Mesenteric fat pad (tissue), 1 donor: ENCODE measurements around the gene ZIK1. TPM values are rescaled to one million over a fixed set of nuclear protein-coding genes. Genes with fewer than 3 reads are reported as not detected.

Experiments
- DNase-seq: peaks from one replicate; pipeline ENCODE4 v3.0.0-alpha.2; 2020; ENCODE audit warnings: low spot score
- long read RNA-seq: library from polyadenylated mRNA; unstranded; transcript quantifications from one replicate; pipeline ENCODE4 v2.0.0, GENCODE V29; 2020
- total RNA-seq: library from RNA; stranded (reverse); fragmentation: NEBNext Ultra II Directional; extraction: Animal tissue kit (Norgen Biotek cat#: 25700); gene quantifications from one replicate; pipeline ENCODE4 v1.2.1, GENCODE V29; 2021
- donor health status: DM: yes; HTN: yes; CAD: no.

ZIK1 gene
- total RNA-seq = 2.4 TPM
- long read RNA-seq, full-length matches to known transcripts = 1 of 2 reads
- long read RNA-seq, partial matches to known transcripts = 0 of 2 reads
- long read RNA-seq, other reads (novel, unspliced or antisense) = 1 of 2 reads

DNA sequence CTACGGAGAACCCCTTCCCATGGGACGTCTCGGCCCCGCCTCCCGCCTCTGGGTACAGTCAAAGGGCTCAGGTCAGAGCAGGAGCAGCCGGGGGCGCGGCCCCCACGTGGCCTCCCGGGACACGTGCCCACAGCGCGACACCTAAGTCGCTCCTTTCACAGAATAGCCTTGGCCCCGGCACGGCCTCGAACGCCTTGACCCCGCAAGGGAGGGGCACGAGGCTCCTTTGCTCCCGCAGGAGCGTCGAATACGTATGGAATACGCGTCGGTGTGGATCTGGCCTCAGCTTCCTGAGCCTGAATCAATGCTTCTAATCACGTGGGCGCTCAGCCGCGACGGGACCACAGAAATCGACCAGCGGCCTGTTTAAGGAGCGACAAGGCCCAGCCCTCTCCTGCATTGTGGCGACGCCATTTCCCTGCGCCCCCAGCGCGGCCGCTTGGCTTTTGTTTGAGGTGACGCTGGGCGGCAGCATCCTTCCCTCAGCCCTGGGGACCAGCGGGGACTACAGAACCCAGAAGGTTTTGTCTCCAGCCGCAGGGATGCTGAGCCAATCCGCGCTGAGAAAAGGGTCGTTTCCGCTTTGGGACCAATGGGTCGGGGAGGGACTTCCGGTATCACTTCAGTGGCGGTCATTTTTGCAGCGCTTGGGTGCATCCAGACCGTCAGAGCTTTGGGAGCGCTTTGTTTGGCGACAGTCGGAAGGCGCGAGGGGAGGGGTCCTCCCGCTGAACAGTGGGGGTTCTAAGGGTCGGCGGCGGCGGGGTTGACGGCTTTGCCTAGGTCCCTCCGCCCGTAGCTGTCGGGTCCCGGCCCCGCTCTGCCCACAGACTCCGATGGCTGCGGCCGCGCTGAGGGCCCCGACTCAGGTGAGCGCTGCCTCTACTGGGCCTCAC is at the start of gene ZIK1:
Gene ZIK1, plus strand, starts transcription at position 625 of the 896 bp plus-strand sequence. Its CDS starts 212 bp downstream, at position 837.
- DNase-seq = peak; percentile 91

- DNase-seq = no peak
Measured at GRCh38 chr19:57537953-57538547, 45.9 kb upstream of the ZIK1 start.

DNA sequence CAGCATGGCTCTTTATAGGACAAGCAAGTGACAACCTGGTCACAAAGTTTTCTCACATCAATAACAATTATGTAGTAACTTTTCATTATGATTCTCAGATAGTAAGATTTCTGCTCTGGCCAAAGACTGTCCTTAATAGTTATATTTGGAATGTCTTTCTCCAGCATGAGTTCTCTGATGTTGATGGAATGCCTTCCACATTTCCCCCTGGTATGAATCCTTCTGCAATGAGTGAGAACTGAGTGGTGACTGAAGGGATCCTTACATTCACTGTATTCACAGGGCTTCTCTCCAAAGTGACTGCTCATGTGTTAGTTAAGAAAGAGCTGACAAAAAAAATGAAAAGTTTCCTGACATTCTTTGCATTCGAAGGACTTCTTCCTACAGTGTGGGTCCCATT is 37.4 kb upstream of the ZIK1 start:
- no peak for DNase-seq

GRCh38 chr19:57552432-57552831 is 31.5 kb upstream of the ZIK1 start:
- DNase-seq = no peak

DNA sequence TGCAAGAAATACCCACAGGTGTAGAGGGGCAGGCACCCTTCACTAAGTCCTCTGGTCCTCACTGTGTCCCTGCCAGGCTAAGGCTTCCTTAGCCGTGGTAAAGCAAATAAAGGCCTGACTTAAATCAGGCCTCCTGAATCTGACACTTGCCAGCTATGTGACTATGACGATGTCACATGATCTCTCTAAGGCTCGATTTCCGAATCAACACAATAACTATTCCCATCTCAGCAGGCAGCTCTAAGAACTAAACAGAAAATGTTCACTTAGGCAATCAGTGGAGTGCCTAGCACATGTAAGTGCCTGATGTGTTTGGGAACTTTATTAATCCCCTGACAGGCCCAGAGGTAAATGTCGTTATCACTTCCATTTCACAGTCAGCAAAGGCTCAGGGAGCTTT is 26.3 kb upstream of the ZIK1 start:
- DNase-seq = no peak

DNA sequence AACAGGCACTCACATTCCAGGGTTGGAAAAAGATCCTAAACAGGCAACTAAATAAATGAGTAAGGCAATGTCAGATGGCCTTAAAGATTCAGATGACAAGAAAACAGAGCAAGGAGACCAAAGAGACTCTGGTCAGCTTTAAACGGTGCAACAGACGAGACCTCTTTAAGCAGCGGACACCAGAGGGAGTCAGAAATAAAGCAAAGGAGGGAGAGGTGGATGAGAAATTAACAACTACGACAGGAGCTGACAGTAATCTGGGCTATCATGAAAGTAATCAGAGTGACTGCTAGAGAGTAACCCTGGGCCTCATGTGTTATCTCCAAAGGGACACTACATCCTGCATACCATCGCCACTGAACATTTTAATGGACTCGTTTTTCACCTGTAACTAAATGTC is 25.4 kb upstream of the ZIK1 start:
- DNase-seq = no peak

DNA sequence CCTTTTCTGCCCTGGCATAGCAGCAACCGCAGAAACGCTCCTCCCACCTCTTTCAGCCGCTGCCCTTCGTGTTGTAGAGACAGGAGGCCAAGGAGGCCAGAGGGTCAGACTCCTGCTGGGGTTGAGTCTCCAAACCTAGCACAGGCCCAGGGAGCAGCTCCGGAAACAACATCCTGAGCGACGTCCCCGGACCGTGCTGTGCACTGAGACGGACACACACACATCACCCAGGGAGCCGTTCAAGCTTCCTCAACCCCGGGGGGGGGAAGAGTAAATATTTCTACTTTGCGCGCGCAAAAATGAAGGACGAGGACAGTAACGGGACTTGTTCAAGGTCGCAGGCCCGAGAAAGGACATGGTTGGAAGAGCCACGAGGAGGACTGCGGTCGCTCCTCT is 24.9 kb upstream of the ZIK1 start:
- DNase-seq = no peak

GRCh38 chr19:57559404-57560025 is 24.4 kb upstream of the ZIK1 start, which contains the start of gene ZNF550:
Gene ZNF550, minus strand, starts transcription at chr19:57559863. Its CDS starts 181 bp downstream, at chr19:57559682.
- DNase-seq = peak; percentile 96

DNA sequence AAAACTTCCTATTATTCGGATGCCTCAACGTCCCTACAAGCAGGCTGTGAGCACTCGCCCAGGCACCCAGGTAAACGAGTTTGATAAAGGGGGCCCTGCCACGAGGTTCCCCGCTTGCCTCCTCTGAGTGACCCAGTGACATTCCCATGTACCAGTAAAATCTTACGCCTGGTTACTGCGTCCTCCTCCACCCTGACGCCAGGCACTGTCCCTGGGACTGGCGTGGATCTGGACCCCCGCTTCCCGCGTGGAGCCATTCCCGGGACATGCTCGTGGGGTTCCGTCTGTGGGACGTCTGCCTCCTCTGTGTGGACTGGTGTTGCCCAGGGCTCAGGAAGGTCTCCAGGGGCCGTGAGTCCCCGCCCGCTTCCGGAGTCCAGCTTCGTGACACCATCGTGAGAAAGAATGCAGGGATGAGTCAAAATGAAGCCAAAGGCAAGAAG is 23.9 kb upstream of the ZIK1 start:
- no peak for DNase-seq

DNA sequence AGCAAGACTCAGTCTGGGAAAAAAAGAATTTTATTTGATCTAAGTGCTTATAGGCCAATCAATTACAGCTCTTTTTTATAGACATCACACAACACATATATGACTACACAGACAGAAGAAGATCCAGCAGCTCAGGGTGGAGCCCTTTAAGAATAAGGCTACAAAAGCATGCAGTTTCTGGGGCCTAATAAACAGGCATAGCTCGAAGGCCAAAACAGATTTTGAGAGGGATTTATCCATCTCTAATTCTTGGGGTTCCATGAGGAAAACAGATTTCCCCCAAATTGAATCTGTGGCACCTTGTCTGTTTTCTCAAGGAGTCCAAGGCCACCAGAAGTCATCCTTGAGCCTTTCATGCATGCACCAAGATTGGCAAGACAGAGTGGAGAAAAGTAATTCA is 20.4 kb upstream of the ZIK1 start:
- no peak for DNase-seq

DNA sequence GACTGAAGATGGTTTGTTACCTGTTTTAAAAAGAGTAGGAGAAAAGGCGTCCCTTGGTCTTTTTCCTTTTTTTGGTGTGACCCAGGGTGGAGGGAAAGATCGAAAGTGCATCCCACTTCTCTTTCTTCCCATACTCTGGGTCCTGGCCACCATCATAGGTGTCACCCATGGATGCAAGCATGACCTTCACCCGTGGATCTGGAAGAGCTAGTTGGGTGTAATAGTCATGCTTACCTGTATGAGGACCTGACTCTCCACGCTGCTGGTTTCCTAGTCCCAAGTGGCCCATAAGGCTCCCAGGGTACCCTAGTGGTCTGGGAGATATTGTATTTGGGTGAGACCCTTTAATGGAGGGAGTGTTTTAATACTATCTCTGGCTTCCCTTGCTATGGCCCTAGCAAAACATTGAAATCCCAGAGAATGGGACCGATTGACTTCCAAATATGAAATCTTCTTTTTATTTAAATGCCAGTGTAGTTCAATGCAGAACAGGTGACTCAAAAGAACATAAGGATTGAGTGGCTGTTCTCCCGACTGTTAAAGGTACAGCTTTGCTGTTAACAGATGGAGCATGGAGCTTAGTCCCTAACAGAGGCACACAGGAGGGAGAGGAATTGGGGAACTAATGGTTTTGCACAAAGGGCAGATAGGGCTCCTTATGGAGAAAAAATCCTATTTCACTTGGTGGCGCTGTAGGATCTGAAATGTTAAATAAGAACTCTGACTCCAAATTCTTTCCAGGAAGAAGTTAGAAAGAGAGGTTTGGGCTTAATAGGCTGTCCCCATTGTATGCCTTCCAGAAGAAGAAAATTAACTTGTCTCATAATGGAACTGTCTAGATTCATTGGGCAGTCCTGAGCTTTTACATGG is 17.3 kb upstream of the ZIK1 start:
- DNase-seq = no peak

DNA sequence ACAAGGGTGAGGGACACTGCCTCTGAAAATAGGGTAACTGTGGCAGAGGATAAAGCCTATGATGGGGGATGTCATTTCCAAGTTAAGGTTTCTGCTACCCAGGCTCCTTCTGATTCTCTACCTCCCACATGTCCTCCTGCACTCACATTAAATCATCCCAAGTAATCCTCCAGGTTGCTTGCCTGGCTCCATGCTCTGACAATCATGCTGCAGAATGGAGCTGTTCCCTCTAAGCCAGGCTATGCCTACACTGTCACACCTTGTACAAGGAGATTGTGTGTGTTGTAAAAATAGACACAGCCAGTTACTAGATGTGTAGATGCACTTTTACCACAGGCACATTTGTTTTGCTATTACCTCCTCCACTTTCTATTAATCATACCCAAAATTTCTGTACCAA is 13.2 kb upstream of the ZIK1 start:
- no peak for DNase-seq

- DNase-seq = no peak
Measured at GRCh38 chr19:57572415-57572947, 11.5 kb upstream of the ZIK1 start.

DNA sequence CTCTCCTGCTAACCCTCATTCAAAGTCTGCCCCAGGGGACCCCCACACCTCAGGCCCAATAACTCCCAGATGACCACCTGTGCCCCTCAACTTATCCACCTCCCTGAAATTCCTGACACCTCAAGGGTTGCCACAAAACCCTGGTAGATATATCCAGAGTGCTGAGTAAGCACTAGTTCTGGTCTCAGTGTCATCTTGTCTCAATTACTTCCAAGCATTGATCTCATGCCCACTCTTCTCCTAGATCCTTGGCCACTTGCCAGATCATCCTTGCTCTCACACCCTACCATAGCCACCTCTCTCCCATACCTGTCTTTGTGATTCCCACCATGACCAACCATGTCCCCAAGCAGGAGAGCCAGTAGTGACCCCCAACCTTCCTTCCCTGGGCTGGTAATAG is 7.3 kb upstream of the ZIK1 start:
- DNase-seq = no peak

GRCh38 chr19:57578487-57579205 is 5.3 kb upstream of the ZIK1 start, which contains the start of gene ZNF416:
Gene ZNF416, minus strand, starts transcription at chr19:57578911. Its CDS starts 207 bp downstream, at chr19:57578704.
- DNase-seq = peak; percentile 98

DNA sequence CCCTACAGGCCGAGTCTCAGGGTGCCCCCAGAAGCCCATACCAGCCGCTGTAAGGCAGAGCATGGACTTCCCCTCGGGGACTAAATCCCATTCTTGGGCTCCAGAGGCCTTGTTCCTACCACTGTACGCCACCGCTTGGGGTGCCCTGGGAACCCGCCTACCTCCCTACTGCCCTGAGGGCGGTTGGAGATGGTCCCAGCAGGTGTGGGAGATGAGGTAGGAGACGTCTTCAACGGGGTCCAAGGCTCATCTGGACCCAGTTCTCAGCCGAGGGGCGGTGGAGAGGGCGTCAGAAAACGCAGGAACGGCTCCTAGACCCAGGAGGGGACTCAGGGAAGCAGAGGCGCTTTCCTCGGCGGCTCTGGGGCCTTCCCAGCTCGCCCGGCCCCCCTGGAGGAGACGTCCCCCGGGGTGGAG is 833 bp upstream of the ZIK1 start:
- no peak for DNase-seq

DNA sequence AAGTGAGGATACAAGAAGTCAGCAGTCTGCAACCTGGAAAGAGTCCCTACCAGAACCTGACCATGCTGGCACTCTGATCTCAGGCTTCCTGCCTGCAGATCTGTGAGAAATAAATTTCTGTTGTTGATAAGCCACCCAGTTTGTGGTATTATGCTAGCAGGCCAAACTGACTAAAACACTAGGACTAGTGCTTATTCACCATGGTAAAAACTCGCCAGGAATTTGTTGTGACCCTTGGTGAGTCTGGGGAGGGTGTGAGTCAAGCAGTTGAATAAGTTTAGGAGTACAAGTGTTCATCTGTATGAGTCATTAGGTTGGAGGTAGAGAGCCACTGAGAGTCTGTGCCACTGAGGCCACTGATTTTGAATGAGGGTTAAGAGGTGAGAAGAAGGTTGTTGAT is 3.6 kb downstream of the ZIK1 start:
- DNase-seq = no peak

DNA sequence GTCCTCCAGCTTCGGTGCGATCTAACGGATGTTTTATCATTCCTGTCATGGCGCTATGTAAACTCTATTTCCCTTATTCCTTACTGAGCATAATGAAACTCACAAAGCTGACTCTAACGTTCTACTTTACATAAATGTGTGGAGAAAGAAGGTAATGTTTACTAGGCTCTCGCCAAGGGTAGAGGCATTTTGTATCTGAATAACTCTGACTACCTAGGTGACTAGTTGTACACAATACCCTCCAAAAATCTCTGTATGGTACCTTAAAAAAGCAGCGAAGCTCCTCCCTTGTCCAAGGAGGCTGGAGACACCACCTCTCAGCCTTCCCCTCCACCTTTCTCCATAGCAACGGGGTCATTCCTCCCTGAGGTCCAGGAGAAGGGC is 15.4 kb downstream of the ZIK1 start:
- DNase-seq = no peak

DNA sequence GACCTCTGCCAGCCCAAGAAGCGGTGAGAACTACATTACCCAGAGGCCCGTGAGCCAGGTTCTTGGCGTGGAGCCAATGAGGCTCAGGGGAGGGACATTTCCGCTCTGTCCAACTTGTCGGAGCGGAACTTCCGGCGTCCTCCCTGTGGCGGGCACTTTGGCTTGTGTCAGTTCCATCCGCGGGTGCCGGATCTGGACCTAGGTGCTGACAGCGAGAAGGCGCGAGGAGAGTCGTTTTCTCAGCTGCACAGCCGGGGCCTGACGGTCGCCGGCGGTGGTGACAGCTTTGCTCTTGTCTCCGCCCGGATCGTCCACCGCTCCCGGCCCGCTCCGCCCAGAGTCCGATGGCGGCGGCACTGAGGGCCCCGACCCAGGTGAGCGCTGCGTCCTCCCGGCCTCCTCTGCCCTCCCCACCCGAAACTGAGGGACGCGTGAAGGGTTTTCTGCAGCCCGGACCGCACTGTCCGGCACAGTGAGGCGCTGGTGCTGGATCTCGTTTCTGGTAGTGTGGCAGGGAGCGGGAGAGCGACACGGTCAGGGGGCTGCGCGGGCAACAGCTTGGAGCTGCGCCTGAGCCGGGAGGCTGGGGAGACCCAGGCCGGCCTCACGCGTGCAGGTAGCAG is 15.9 kb downstream of the ZIK1 start, which contains the start of gene ZNF530:
Gene ZNF530, plus strand, starts transcription at position 125 of the 623 bp plus-strand sequence. CDS start 4,461 bp downstream, outside the sequence.
- DNase-seq = peak; percentile 98
